Measurements from ENCODE around the gene INTS4.
"Not testable (repeated sequence)": the region's sequence is repeated elsewhere in the genome, so short reads cannot be mapped to it uniquely, and the experiment has no call there.

Gene INTS4

GRCh38 chr11:77958583-77959177, 35.8 kb downstream of the INTS4 start:
- DNase-seq (ENCODE audit: low read depth in 2 of 2) = not testable (repeated sequence)

DNA sequence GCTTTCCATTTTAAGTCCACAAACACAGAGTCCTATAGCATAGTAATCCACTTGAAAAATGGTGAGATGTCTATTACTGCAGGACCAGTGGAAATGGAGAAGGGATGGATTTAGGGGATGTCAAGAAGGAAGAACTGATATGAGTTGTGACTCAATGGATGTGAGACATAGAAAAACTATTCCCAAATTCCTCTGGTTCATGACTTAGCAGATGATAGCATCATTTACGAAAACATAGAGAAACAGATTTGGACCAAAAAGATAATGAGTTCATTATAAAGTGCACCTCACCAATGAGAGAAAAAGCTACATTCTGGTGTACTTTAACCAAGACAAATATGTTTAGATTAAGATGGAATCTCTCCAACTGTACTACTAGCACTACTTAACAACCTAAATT, 51.2 kb downstream of the INTS4 start:
- DNase-seq (ENCODE audit: low read depth in 2 of 2) = not testable (repeated sequence)

- not testable (repeated sequence) for DNase-seq (ENCODE audit: low read depth in 2 of 2)
These were observed 52.0 kb downstream of the INTS4 start for GRCh38 chr11:77942465-77942864.

- DNase-seq (ENCODE audit: low read depth in 2 of 2) = not testable (repeated sequence)
These were observed 60.9 kb downstream of the INTS4 start for GRCh38 chr11:77933596-77933995.

GRCh38 chr11:77930334-77931208, 63.9 kb downstream of the INTS4 start:
- DNase-seq (ENCODE audit: low read depth in 2 of 2) = not testable (repeated sequence)

GRCh38 chr11:77917713-77918112, 76.8 kb downstream of the INTS4 start:
- not testable (repeated sequence) for DNase-seq (ENCODE audit: low read depth in 2 of 2)

DNA sequence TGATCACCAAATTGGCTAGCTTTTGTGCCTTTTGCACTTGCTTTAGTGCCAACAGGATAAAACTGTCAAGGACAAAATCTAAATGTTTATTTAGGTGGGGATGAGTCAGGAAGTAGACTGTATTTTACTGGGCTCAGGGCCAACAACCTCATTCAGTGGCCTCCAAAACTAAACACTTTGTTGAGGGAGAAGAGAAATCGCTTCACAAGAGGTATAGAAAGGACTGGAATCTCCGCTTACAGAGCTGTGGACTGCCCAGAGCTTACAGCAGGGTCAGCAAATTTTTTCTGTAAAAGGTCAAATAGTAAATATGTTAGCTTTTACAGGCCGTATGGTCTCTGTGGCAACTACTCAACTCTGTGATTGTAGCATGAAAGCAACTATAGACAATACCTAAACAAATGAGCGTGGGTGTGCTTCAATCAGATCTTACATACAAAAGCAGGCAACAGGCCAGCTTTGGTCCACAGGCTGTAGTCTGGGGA, 80.1 kb downstream of the INTS4 start:
- not testable (repeated sequence) for DNase-seq (ENCODE audit: low read depth in 2 of 2)

DNA sequence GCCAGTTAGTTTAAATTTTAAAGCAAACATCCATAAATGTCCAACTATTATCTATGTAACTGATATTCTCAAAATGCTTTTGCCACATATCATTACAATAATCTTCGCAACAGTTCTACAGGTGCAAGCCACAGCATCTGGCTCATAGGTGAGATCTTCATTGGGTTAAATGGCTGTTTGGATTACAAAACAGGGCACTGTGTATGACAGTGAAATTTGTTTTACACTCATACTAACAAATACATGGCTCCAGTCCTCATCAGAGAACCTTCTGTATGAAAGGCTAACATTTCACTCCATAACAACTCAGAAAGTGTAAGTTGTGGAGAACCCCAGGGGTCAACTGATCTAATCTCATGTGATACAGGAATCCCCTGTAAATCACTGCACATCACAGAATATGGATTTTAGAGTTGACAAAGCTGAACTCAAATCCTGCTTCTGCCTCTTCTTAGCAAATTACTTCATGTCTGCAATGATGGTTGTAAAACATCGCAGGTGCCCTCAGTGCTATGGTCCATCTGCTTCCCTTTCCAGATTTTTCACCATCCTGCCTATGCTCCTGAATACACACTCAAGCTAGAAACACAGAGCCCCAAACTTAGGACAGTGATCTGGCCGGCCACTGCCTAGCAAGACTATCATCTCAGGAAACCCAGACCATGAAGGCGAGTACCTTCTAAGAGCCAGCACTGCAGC, 80.7 kb downstream of the INTS4 start:
- not testable (repeated sequence) for DNase-seq (ENCODE audit: low read depth in 2 of 2)

DNA sequence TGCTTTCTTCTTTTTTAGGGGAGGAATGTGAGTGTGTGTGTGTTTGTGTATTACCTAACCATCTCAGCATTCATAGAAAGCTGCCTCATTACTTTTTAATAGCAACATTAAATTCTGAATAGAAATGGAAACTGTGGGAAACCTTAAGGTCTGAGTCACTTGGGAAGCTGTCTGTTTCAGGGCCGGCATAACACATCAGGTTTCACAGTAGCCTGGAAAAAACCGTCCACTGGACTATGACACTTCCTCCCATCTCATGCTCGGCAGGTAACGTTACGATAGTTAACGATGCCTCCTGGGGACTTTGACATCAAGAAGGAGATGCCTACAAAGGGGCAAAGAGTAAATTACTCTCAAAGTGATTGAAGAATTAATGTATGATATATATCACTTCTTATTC, 83.6 kb downstream of the INTS4 start:
- not testable (repeated sequence) for DNase-seq (ENCODE audit: low read depth in 2 of 2)

DNA sequence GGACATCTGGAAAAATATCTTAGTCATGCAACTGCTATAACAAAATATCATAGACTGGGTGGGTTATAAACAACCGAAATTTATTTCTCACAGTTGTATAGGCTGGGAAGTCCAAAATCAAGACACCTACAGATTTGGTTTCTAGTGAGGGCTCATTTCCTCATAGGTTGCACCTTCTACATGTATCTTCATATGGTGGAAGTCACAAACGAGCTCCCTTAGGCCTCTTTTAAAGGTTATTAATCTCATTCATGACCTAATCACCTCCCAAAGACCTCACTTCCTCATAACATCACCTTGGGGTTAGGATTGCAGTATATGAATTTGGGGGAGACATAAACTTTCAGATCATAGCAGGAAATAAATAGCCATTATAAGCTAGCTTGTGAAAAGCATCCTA, 85.2 kb downstream of the INTS4 start:
- DNase-seq (ENCODE audit: low read depth in 2 of 2) = no peak

DNA sequence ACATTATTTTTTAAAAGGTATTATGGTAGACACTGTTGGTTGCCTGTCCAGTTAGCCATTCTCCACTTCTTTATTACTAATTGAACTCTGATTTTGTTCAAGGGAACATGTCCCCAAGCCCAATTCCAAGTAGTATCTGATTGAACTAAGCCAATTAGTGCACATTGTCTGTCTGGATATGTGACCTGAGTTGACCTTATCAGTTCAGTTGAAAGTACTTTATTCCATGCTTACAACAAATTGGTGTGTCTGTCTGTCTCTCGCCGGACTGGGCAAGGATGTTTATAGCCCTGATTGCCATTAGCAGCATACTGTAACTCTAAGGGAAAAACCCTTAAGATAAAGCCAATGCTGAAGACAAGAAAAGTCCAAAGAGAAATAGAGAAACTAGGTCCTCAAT, 85.6 kb downstream of the INTS4 start:
- no peak for DNase-seq (ENCODE audit: low read depth in 2 of 2)

GRCh38 chr11:77894949-77895348, 99.5 kb downstream of the INTS4 start:
- not testable (repeated sequence) for DNase-seq (ENCODE audit: low read depth in 2 of 2)

GRCh38 chr11:77891703-77892102, 102.8 kb downstream of the INTS4 start:
- not testable (repeated sequence) for DNase-seq (ENCODE audit: low read depth in 2 of 2)

- not testable (repeated sequence) for DNase-seq (ENCODE audit: low read depth in 2 of 2)
These were observed 103.2 kb downstream of the INTS4 start for GRCh38 chr11:77891256-77891655.

DNA sequence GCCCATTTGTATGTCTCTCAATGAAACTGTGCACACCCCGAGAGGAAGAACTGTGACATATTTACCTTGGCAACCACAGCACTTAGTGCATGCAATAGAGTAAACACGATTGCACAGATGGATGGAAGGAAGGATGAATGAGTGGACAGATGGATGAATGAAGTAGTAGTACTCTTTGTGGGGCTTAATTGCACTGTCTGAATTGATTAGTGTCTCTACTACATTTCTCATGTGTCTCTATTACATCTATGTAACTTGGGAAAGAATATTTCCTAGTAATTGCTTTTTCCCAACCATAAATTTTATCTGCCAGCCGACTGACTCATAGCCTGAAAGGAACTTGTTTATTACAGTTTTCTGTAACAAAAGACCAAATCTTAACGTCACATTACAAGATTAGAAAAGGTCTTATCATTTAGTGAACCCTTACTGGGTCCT, 103.8 kb downstream of the INTS4 start:
- not testable (repeated sequence) for DNase-seq (ENCODE audit: low read depth in 2 of 2)

DNA sequence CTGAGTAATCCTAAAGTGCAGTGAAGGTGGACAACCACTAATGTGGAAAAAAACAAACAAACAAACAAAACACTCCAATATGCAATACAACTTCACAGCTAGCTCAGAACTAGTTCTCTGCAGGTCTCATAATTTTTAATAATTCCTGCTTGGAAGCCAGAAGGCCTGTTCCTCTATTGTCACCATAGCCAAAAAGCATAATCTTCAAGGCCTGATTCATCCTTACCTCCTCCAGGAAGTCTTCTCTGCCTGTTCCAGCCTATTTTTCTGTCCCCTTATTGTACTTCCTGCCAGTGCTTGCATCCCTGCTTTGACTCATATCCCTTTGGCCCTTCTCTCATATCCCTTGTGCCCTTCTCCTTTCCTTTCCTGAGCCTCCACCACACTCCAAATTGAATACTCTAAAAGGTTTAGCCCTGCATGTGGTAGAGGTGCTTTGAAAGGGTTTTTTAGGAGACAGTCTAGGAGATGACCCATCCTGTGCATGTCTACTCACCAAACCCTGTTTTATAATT, 104.3 kb downstream of the INTS4 start:
- DNase-seq (ENCODE audit: low read depth in 2 of 2) = not testable (repeated sequence)

- DNase-seq (ENCODE audit: low read depth in 2 of 2) = not testable (repeated sequence)
These were observed 105.4 kb downstream of the INTS4 start for GRCh38 chr11:77889045-77889444.

DNA sequence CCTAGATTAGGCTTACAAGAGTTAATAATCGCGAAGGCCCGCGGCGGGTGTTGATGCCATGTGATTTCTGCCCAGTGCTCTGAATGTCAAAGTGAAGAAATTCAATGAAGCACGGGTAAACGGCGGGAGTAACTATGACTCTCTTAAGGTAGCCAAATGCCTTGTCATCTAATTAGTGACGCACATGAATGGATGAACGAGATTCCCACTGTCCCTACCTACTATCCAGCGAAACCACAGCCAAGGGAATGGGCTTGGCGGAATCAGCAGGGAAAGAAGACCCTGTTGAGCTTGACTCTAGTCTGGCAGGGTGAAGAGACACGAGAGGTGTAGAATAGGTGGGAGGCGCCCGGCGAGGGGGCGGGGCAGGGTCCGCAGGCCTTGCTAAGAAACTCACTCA, 108.1 kb downstream of the INTS4 start:
- no peak for DNase-seq (ENCODE audit: low read depth in 2 of 2)

DNA sequence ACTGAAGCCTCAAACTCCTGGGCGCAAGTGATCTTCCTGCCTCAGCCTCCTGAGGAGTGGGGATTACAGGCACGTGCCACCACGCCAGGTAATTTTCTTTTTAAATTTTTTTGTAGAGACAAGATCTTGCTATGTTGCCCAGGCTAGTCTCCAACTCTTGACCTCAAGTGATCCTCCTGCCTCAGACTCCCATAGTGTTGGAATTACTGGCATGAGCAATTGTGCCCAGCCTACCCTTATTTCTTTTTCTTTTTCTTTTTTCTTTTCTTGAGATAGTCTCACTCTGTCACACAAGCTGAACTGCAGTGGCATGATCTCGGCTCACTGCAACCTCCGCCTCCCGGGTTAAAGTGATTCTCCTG, 109.7 kb downstream of the INTS4 start:
- no peak for DNase-seq (ENCODE audit: low read depth in 2 of 2)

GRCh38 chr11:77884186-77884828, 110.2 kb downstream of the INTS4 start:
- no peak for DNase-seq (ENCODE audit: low read depth in 2 of 2)

- no peak for DNase-seq (ENCODE audit: low read depth in 2 of 2)
These were observed 110.7 kb downstream of the INTS4 start for GRCh38 chr11:77883775-77884174.

- no peak for DNase-seq (ENCODE audit: low read depth in 2 of 2)
These were observed 112.1 kb downstream of the INTS4 start for GRCh38 chr11:77882396-77882795.
